Measurements from ENCODE around the gene MGAT4C. TPM values are rescaled to one million over a fixed set of nuclear protein-coding genes. Genes with fewer than 3 reads are reported as not detected.

The MGAT4C gene
- polyA plus RNA-seq, 1 of the 3 experiments (the other 2 are of a cell fraction) = 0.07 TPM

DNA sequence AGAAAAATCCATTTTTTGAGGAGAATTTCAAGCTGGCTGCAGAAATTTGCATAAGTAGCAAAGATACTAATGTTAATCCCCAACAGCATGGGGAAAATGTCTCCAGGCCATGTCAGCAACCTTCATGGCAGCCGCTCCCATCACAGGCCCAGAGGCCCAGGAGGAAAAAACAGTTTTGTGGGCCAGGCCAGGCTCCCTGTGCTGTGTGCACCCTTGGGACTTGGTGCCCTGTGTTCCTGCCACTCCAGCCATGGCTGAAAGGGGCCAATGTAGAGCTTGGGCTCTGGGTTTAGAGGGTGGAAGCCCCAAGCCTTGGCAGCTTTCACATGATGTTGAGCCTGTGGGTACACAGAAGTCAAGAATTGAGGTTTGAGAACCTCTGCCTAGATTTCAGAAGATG is 76.3 kb downstream of the MGAT4C start:
- no peaks in the 10 kb centered on the region for H3K27me3 ChIP-seq (ENCODE audit: insufficient read depth)
- H3K4me2 ChIP-seq = no peak overlapping the region
- H3K27ac ChIP-seq (ENCODE audit: low read depth in 2 of 2, low read length in 1 of 2) = no peak overlapping the region
- no peak for DNase-seq
- CTCF ChIA-PET = no interaction called here
- whole genome bisulfite sequencing (ENCODE audit: low lambda C conversion rate) = 80% methylated on average over 1 of the region's 1 CpG
- H3K9me2 ChIP-seq = no peaks in the 10 kb centered on the region
- no peak overlapping the region for H3K9ac ChIP-seq
- no peaks in the 10 kb centered on the region for H3F3A ChIP-seq (replicated peaks; ENCODE audit: insufficient read depth)
- POLR2A ChIA-PET = no interaction called here
- H3K4me1 ChIP-seq (ENCODE audit: control insufficient read depth in 1 of 2, insufficient read depth in 2 of 2, low read depth in 1 of 2, low read length in 1 of 2) = no peaks in the 10 kb centered on the region
- H2AFZ ChIP-seq (ENCODE audit: low read depth) = no peak overlapping the region
- no peaks in the 10 kb centered on the region for H3K36me3 ChIP-seq (replicated peaks in 1 of 2; ENCODE audit: control insufficient read depth in 1 of 2, insufficient read depth in 2 of 2, low read length in 1 of 2)
- no peaks in the 10 kb centered on the region for H4K20me1 ChIP-seq (ENCODE audit: insufficient read depth)
- H3K4me3 ChIP-seq (ENCODE audit: low read depth in 2 of 2, low read length in 1 of 2) = no peak overlapping the region
- H3K9me3 ChIP-seq = no peaks in the 10 kb centered on the region
- H3K79me2 ChIP-seq (ENCODE audit: insufficient read depth) = no peaks in the 10 kb centered on the region
- TF ChIP-seq NFIC (IDR thresholded peaks at IDR 0.05; ENCODE audit: borderline replicate concordance) (no peak), USF1 (IDR thresholded peaks at IDR 0.05; ENCODE audit: borderline replicate concordance, low read depth) (no peak), GATA2 (CRISPR knock-in tag; IDR thresholded peaks at IDR 0.05) (no peak), EP300 (IDR thresholded peaks at IDR 0.05; ENCODE audit: borderline replicate concordance in 1 of 2, low read depth in 1 of 2, low read length in 1 of 2) (no peak)
- TF ChIP-seq, protein P1, sequence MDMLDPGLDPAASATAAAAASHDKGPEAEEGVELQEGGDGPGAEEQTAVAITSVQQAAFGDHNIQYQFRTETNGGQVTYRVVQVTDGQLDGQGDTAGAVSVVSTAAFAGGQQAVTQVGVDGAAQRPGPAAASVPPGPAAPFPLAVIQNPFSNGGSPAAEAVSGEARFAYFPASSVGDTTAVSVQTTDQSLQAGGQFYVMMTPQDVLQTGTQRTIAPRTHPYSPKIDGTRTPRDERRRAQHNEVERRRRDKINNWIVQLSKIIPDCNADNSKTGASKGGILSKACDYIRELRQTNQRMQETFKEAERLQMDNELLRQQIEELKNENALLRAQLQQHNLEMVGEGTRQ (IDR thresholded peaks at IDR 0.05; ENCODE audit: borderline replicate concordance, low read depth, low read length) = no peak

GRCh38 chr12:86174188-86174587 is 82.0 kb downstream of the MGAT4C start:
- H3K27me3 ChIP-seq (ENCODE audit: insufficient read depth) = no peaks in the 10 kb centered on the region
- DNase-seq = no peak
- no peaks in the 10 kb centered on the region for H3K36me3 ChIP-seq (replicated peaks in 1 of 2; ENCODE audit: control insufficient read depth in 1 of 2, insufficient read depth in 2 of 2, low read length in 1 of 2)
- H2AFZ ChIP-seq (ENCODE audit: low read depth) = no peak overlapping the region
- 96% methylated on average over 2 of the region's 2 CpGs for WGBS (ENCODE audit: low lambda C conversion rate)
- ChIA-PET POLR2A (no interaction called here), CTCF (no interaction called here)
- TF ChIP-seq, protein P2, sequence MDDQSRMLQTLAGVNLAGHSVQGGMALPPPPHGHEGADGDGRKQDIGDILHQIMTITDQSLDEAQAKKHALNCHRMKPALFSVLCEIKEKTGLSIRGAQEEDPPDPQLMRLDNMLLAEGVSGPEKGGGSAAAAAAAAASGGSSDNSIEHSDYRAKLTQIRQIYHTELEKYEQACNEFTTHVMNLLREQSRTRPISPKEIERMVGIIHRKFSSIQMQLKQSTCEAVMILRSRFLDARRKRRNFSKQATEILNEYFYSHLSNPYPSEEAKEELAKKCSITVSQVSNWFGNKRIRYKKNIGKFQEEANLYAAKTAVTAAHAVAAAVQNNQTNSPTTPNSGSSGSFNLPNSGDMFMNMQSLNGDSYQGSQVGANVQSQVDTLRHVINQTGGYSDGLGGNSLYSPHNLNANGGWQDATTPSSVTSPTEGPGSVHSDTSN (IDR thresholded peaks at IDR 0.05) = no peak
- TF ChIP-seq POLR2AphosphoS5 (IDR thresholded peaks at IDR 0.05; ENCODE audit: low read depth, low read length) (no peak), REST (IDR thresholded peaks at IDR 0.05; ENCODE audit: low read depth, low read length) (no peak), SMC3 (IDR thresholded peaks at IDR 0.05; ENCODE audit: low read depth, low read length) (no peak), JUND (IDR thresholded peaks at IDR 0.05) (no peak), YY1 (IDR thresholded peaks at IDR 0.05; ENCODE audit: low read depth) (no peak), NRF1 (IDR thresholded peaks at IDR 0.05; ENCODE audit: low read depth, low read length) (no peak), EP300 (IDR thresholded peaks at IDR 0.05; ENCODE audit: borderline replicate concordance in 1 of 2, low read depth in 1 of 2, low read length in 1 of 2) (no peak), RXRA (IDR thresholded peaks at IDR 0.05; ENCODE audit: borderline replicate concordance, low read depth) (no peak), GATA2 (CRISPR knock-in tag; IDR thresholded peaks at IDR 0.05) (no peak), CTCF (IDR thresholded peaks at IDR 0.05) (no peak), FOXJ3 (CRISPR knock-in tag; IDR thresholded peaks at IDR 0.05) (no peak), EZH2phosphoT487 (IDR thresholded peaks at IDR 0.05; ENCODE audit: borderline replicate concordance, low read depth) (no peak), TCF12 (IDR thresholded peaks at IDR 0.05) (no peak), TEAD4 (IDR thresholded peaks at IDR 0.05; ENCODE audit: borderline replicate concordance, insufficient read depth) (no peak)
- H4K20me1 ChIP-seq (ENCODE audit: insufficient read depth) = no peaks in the 10 kb centered on the region
- no peak overlapping the region for H3K4me3 ChIP-seq (ENCODE audit: low read depth in 2 of 2, low read length in 1 of 2)
- no peak overlapping the region for H3K9ac ChIP-seq
- no peak overlapping the region for H3K4me2 ChIP-seq
- H3K9me3 ChIP-seq = no peaks in the 10 kb centered on the region
- H3K9me2 ChIP-seq = no peaks in the 10 kb centered on the region
- no peaks in the 10 kb centered on the region for H3K79me2 ChIP-seq (ENCODE audit: insufficient read depth)
- H3K4me1 ChIP-seq (ENCODE audit: control insufficient read depth in 1 of 2, insufficient read depth in 2 of 2, low read depth in 1 of 2, low read length in 1 of 2) = no peaks in the 10 kb centered on the region
- no peaks in the 10 kb centered on the region for H3F3A ChIP-seq (replicated peaks; ENCODE audit: insufficient read depth)
- no peak overlapping the region for H3K27ac ChIP-seq (ENCODE audit: low read depth in 2 of 2, low read length in 1 of 2)
